HepG2 (cell line): ENCODE results near the gene GALR1. TPM values are rescaled to one million over a fixed set of nuclear protein-coding genes. Genes with fewer than 3 reads are reported as not detected.

Experiments used
- ATAC-seq: fragments of 200-7000 bp; cut with Tn5 transposase; 3 replicates; pipeline ENCODE4 v1.9.1; 2020; ENCODE audit warnings: mild to moderate bottlenecking, moderate library complexity
- BruUV-seq: library from RNA; stranded (reverse); fragments of 400-500 nt; replicated peaks from 2 replicates; lab custom pipeline; 2021; lab: Mats Ljungman, UMichigan
- CTCF ChIA-PET: fragments of 300-600 bp; formaldehyde crosslinking; extraction: SDS; loops from one replicate; lab custom pipeline; 2021; ENCODE audit warnings: low total read pairs, inconsistent platforms, low intra/inter-chr PET ratio; lab: Yijun Ruan, JAX
- POLR2A ChIA-PET: fragments of 350-600 bp; sonication (Branson Sonifier 250); formaldehyde crosslinking; loops from one replicate; lab custom pipeline; 2020; ENCODE audit warnings: antibody characterized with exemption, inconsistent platforms; lab: Yijun Ruan, JAX
- DNase-seq: peaks from one replicate; pipeline ENCODE4 v3.0.0-alpha.2; 2015; ENCODE audit warnings: low spot score
- FAIRE-seq: peaks from 3 replicates; lab custom pipeline; 2011; peaks lifted over from hg19 to GRCh38; lab: Jason Lieb, UNC
- H2AFZ ChIP-seq: one replicate; pipeline ENCODE4 v1.6.1; 2011; ENCODE audit warnings: low read length, inconsistent platforms
- H3K27ac ChIP-seq: fragments of 300-600 bp; 3 replicates; pipeline ENCODE4 v1.8.0; 2011; ENCODE audit warnings: mixed run types, mild to moderate bottlenecking, mixed read lengths, low read length, inconsistent platforms; ENCODE audit not compliant: insufficient read depth; ENCODE audit errors: extremely low read length
- H3K27me3 ChIP-seq, 2 experiments: fragments of 200-600 bp in 1 of 2; 2 replicates in 1 of 2; 3 replicates in 1 of 2; pipeline versions ENCODE4 v1.6.0 to v1.8.0; 2011; ENCODE audit warnings: low read length in 2 of 2, mild to moderate bottlenecking in 2 of 2, moderate library complexity in 2 of 2, inconsistent platforms in 1 of 2; ENCODE audit not compliant: insufficient read depth in 2 of 2, control insufficient read depth in 1 of 2
- H3K36me3 ChIP-seq, 2 experiments: fragments of 200-600 bp in 1 of 2; replicated peaks in 1 of 2; 2 replicates in 1 of 2; 3 replicates in 1 of 2; pipeline versions ENCODE4 v1.5.1 to v1.8.0; 2011; ENCODE audit warnings: low read length in 2 of 2, inconsistent platforms in 1 of 2; ENCODE audit not compliant: insufficient read depth in 2 of 2, control insufficient read depth in 1 of 2
- H3K4me1 ChIP-seq: 2 replicates; pipeline ENCODE4 v1.5.1; 2012; ENCODE audit warnings: low read length, inconsistent platforms; ENCODE audit not compliant: insufficient read depth
- H3K4me2 ChIP-seq: 2 replicates; pipeline ENCODE4 v1.6.0; 2011; ENCODE audit warnings: low read depth, low read length, inconsistent platforms
- H3K4me3 ChIP-seq, 3 experiments: fragments of 200-600 bp in 1 of 3; sonication (generic), shearing (Covaris generic) in 1 of 3; replicated peaks in 1 of 3; 2 replicates each; pipeline ENCODE4 v1.5.1; 2011 to 2016; ENCODE audit warnings: low read length in 3 of 3, inconsistent platforms in 2 of 3, low read depth in 2 of 3, mild to moderate bottlenecking in 2 of 3, control low read depth in 1 of 3, mixed read lengths in 1 of 3; ENCODE audit not compliant: insufficient read depth in 1 of 3
- H3K79me2 ChIP-seq: one replicate; pipeline ENCODE4 v1.6.1; 2011; ENCODE audit warnings: low read length, inconsistent platforms; ENCODE audit not compliant: insufficient read depth
- H3K9ac ChIP-seq: 2 replicates; pipeline ENCODE4 v1.6.0; 2011; ENCODE audit warnings: mild to moderate bottlenecking, low read depth, low read length, inconsistent platforms; ENCODE audit not compliant: insufficient read depth
- H3K9me3 ChIP-seq: 2 replicates; pipeline ENCODE4 v1.5.1; 2012; ENCODE audit warnings: mild to moderate bottlenecking, low read length
- H4K20me1 ChIP-seq: 2 replicates; pipeline ENCODE4 v1.6.0; 2011; ENCODE audit warnings: inconsistent platforms, mild to moderate bottlenecking, low read length, moderate library complexity; ENCODE audit not compliant: insufficient read depth
- SP5 ChIP-seq: IDR thresholded peaks from 2 replicates; pipeline ENCODE4 v1.6.1; 2016; ENCODE audit warnings: low read depth, borderline replicate concordance
- ZEB1 ChIP-seq: IDR thresholded peaks from 2 replicates; pipeline ENCODE4 v1.6.1; 2012; ENCODE audit warnings: mild to moderate bottlenecking, low read depth, inconsistent platforms; ENCODE audit not compliant: insufficient replicate concordance
- ZNF143 ChIP-seq: sonication (generic); formaldehyde crosslinking; IDR thresholded peaks from 2 replicates; pipeline ENCODE4 v1.4.0; 2020; ENCODE audit warnings: missing genetic modification reagents
- ZNF556 ChIP-seq: sonication (generic); formaldehyde crosslinking; IDR thresholded peaks from 2 replicates; pipeline ENCODE4 v1.4.0; 2020; ENCODE audit warnings: mild to moderate bottlenecking, missing genetic modification reagents, borderline replicate concordance
- WGBS: methylation state at CpG from one replicate; pipeline ENCODE4 v1.1.6; 2017; ENCODE audit warnings: low lambda C conversion rate; 5-methylcytosine and 5-hydroxymethylcytosine counted together
- in situ Hi-C: cut with HindIII; loops from 2 replicates; pipeline ENCODE4 v1.10.0; 2017; ENCODE audit warnings: low pct_unique_long_range_greater_than_20kb; ENCODE audit not compliant: extremely low pct_ligation_motif_present
- intact Hi-C: fragments of 100-400 bp; cut with micrococcal nuclease; formaldehyde crosslinking; loops from one replicate; pipeline ENCODE4 v1.10.0; 2022; ENCODE audit not compliant: unreplicated experiment
- polyA plus RNA-seq, 8 experiments: library from polyadenylated mRNA; depleted of rRNA in 3 of 8; stranded (reverse) in 7 of 8; unstranded in 1 of 8; fragments of >200 nt; fragmentation: Illumina TruSeq in 4 of 8; extraction: Trizol in 4 of 8; gene quantifications; 2 replicates each; pipeline versions ENCODE4 v1.2.1 to v1.2.3, GENCODE V29; 2011 to 2016; ENCODE audit warnings: low read depth in 4 of 8, missing spikeins in 1 of 8, mixed read lengths in 1 of 8; ENCODE audit not compliant: insufficient read depth in 1 of 8
- total RNA-seq, 5 experiments: library from RNA; depleted of rRNA; stranded (reverse); fragments of >200 nt; fragmentation: Illumina TruSeq; extraction: Trizol; gene quantifications; 2 replicates each; pipeline ENCODE4 v1.2.3, GENCODE V29; 2016; ENCODE audit warnings: low read depth in 1 of 5

Gene GALR1
- total and polyA plus RNA-seq, 2 of the 13 experiments (the other 11 are each of a cell fraction or from before 2014, with no cell fraction given): not detected

- peaks cover 0 to 10% of the 10 kb centered on the region in 2 experiments; a peak in 1 of 5 replicates for H3K27me3 ChIP-seq
- H3K9me3 ChIP-seq: no peaks in the 10 kb centered on the region
- WGBS: 50% methylated on average over 19 of the region's 22 CpGs
- no peaks in the 10 kb centered on the region for H3K79me2 ChIP-seq
- ChIA-PET POLR2A (no interaction called here), CTCF (no interaction called here)
- no peaks in the 10 kb centered on the region for H4K20me1 ChIP-seq
- no peaks in the 10 kb centered on the region for H3K36me3 ChIP-seq
- H3K9ac ChIP-seq: no peak overlapping the region
- no peak overlapping the region for H2AFZ ChIP-seq
- FAIRE-seq (no peak), DNase-seq (no peak), ATAC-seq (no peak)
- no TSS peak for BruUV-seq
- no peak for TF ChIP-seq ZNF143 (CRISPR knock-in tag)
- no peak for TF ChIP-seq SP5
- no peak for TF ChIP-seq ZEB1
- intact Hi-C loops (no loop called here), in situ Hi-C loops (no loop called here)
- H3K4me1 ChIP-seq: no peaks in the 10 kb centered on the region
- no peak overlapping the region for H3K4me3 ChIP-seq
- H3K4me2 ChIP-seq: no peak overlapping the region
- no peak overlapping the region for H3K27ac ChIP-seq
Measured at GRCh38 chr18:77248873-77249568, 627 bp upstream of the GALR1 start.

GRCh38 chr18:77250501-77250925, 865 bp downstream of the GALR1 start:
- no peaks in the 10 kb centered on the region for H3K9me3 ChIP-seq
- ChIA-PET CTCF (no interaction called here), POLR2A (no interaction called here)
- H4K20me1 ChIP-seq: no peaks in the 10 kb centered on the region
- DNase-seq (no peak), FAIRE-seq (no peak), ATAC-seq (no peak)
- H3K9ac ChIP-seq: no peak overlapping the region
- no peaks in the 10 kb centered on the region for H3K4me1 ChIP-seq
- no peaks in the 10 kb centered on the region for H3K79me2 ChIP-seq
- H3K27ac ChIP-seq: no peak overlapping the region
- BruUV-seq: no TSS peak
- intact Hi-C loops: no loop called here
- no peaks in the 10 kb centered on the region for H3K36me3 ChIP-seq
- in situ Hi-C loops: no loop called here
- WGBS: 57% methylated on average over 9 of the region's 40 CpGs
- TF ChIP-seq ZNF556 (CRISPR knock-in tag): no peak
- H2AFZ ChIP-seq: no peak overlapping the region
- peaks cover 0 to 19% of the 10 kb centered on the region in 2 experiments; a peak in 3 of 5 replicates for H3K27me3 ChIP-seq
- H3K4me3 ChIP-seq: no peak overlapping the region
- no peak overlapping the region for H3K4me2 ChIP-seq
